Epithelial cell of prostate (primary cell): ENCODE measurements around the gene AIDA.
A peak's percentile ranks its signal among the peaks of the same experiment; 100 is the strongest.
"Not testable (repeated sequence)": the region's sequence is repeated elsewhere in the genome, so short reads cannot be mapped to it uniquely, and the experiment has no call there.

ENCODE experiments used
- DNase-seq: peaks from one replicate; pipeline ENCODE4 v3.0.0-alpha.2; 2011; ENCODE audit warnings: low read depth, low spot score
- H3K27ac ChIP-seq: fragments of 450-650 bp; 2 replicates; pipeline ENCODE4 v1.5.1; 2017; ENCODE audit warnings: mild to moderate bottlenecking

Gene AIDA

DNA sequence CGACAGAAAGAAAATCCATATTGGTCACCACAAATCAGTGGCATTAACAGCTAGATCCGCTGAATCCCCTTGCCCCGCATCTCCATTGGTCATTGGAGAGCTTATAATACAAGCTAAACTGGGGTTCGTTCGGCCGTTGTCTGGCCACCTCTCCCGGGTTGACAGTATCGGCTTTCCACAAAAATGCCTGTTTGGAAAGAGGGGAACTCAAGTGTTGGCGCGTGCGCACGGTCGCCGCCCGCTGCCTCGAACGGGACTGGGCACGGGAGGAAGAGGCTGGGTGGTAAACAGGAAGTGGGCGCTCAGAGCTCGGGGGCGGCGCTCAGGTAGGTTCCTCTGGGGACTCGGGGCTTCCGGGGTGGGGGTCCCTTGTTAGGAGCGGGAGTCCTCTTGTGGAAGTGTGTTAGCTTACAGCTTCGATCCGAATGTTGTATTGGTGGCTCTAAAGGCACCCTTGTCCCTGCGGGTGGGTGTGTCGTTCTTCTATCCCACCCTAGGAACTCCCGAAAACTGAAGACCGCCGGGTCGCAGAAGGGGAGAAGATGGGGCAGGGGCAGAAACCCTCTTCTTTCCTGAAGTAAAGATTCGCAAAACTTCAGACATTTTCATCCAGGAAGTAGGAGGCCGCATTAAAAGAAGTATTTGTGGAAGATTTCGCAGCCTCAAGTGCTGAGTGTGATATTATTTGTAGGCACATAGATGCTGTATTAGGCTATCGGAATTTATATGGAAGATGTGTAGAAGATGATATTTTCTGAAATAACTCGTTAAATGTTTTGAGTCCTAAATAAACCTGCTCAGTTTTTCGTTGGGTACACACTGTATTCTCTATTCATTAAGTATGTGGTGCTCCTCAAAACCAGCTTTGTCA is 1.0 kb upstream of the AIDA start:
- peak; percentile 68 for DNase-seq
- peak overlapping the region; percentile 92 for H3K27ac ChIP-seq

- peak overlapping the region; percentile 92 for H3K27ac ChIP-seq
- DNase-seq, result peak; percentile 52
Observed at GRCh38 chr1:222711319-222712252, 705 bp downstream of the AIDA start.

DNA sequence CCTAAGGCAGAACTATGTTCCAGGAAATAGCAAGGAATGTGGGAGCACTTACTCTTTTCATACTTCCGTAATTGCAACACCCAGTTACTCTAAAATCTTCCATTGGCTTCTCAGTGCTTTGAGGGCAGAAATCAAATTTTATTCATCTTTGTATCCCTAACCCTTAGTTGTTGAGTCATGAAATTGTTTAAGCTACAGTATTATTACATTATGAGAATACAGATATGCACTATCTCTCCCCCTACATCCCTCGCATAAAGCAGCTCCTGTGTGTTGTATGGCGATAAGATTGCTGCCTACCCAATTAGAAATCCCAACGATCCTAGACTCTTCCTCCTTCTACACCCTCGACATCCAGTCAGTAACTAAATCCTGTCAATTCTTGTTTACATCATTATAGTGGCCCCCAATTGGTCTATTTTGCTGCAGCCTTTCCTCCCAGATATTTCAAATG is 2.6 kb downstream of the AIDA start:
- H3K27ac ChIP-seq, result no peak overlapping the region
- DNase-seq, result no peak

GRCh38 chr1:222706815-222707214 is 5.5 kb downstream of the AIDA start:
- DNase-seq, result no peak
- H3K27ac ChIP-seq, result no peak overlapping the region

DNA sequence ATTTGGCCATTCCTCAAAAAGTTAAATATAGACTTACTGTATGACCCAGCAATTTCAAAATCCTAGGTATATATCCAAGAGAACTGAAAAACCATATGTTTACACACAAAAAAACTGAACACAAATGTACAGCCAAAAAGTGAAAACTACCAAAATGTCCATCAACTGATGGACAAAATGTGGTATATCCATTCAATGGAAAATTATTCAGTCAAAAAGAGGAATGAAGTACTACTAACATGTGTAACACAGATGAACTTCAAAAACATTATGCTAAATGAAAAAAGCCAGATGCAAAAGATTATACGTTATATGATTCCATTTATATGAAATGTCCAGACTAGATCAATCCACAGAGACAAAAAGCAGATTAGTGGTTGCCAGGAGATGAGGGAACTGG is 8.0 kb downstream of the AIDA start:
- DNase-seq, result no peak
- no peak overlapping the region for H3K27ac ChIP-seq

GRCh38 chr1:222702210-222702609 is 10.1 kb downstream of the AIDA start:
- no peak for DNase-seq
- H3K27ac ChIP-seq, result no peak overlapping the region

DNA sequence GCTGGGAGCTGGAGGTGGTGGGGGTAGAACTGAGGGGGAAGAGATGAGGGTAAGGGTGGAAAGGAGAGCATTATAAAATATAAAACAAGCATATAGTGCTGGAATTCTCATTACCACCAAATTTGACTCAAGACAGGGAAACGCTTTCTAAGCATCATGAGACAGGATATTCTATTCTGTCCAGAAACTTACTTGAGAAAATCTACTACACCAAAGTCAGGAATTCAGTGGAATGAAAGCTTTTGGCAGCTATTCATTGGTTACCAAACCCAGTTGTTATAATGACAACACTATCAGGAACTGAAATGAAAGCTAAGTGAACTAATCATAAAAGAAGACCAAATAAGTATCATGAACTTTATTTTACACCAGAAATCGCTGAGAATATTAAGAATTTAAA is 14.5 kb downstream of the AIDA start:
- H3K27ac ChIP-seq, result no peak overlapping the region
- no peak for DNase-seq

GRCh38 chr1:222697203-222697602 is 15.1 kb downstream of the AIDA start:
- no peak for DNase-seq

DNA sequence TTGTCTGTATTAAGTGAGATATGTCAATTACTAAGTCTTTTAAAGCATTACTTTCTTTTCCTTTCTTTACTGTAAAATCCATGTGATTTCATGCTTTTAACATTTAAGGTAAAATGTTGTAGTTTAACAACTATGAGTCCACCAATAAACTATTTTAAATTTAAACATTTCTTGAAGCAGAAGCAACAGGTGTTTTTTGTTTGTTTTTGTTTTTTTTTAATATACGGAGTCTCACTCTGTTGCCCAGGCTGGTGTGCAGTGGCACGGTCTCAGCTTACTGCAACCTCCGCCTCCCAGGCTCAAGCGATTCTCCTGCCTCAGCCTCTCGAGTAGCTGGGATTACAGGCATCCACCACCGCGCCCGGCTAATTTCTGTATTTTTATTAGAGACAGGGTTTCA is 15.6 kb downstream of the AIDA start:
- no peak for DNase-seq
- H3K27ac ChIP-seq, result no peak overlapping the region

More at GRCh38 chr1:222697203-222697602, 15.1 kb downstream of the AIDA start:
- no peak overlapping the region for H3K27ac ChIP-seq

DNA sequence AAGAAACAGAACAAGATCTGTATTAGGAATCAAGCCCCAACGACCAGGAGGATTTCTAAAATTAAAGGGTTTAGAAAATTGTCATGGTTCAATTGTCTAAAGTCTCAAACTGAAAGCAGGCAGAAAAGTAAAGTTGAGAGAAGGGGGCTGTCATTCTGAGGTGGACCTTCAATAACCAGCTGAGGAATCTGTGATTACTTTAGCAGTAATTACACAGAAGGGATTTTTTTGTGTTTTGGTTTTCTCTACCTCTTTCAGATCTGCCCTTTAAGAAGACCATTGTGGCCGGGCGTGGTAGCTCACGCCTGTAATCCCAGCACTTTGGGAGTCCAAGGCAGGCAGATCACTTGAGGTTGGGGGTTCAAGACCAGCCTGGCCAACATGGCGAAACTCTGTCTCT is 17.4 kb downstream of the AIDA start:
- DNase-seq, result no peak
- no peak overlapping the region for H3K27ac ChIP-seq

GRCh38 chr1:222691016-222691415 is 21.3 kb downstream of the AIDA start:
- no peak overlapping the region for H3K27ac ChIP-seq
- DNase-seq, result no peak

GRCh38 chr1:222680080-222680479 is 32.2 kb downstream of the AIDA start:
- H3K27ac ChIP-seq, result no peak overlapping the region
- no peak for DNase-seq

GRCh38 chr1:222670110-222670509 is 42.2 kb downstream of the AIDA start:
- no peak overlapping the region for H3K27ac ChIP-seq

DNA sequence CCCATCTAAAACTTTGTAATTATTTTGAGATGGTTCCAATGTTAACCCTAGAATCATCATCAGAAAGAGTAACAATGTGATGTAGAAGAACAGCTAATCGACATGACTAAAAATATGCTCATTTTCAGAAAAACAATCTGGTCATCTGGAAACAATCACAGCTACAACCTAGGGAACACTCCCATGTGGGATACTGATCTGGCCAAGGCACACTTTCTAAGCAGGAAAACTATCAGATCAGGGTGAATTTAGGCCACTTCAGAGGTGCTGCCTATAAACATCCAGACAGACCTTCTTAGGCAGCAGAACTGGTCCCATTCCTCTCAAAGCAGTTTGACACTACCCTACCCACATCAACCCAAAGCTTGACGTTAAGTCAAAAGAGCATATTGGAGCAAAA is 43.2 kb downstream of the AIDA start:
- not testable (repeated sequence) for H3K27ac ChIP-seq, DNase-seq

More at GRCh38 chr1:222670110-222670509, 42.2 kb downstream of the AIDA start:
- no peak for DNase-seq

- DNase-seq, H3K27ac ChIP-seq: not testable (repeated sequence)
Observed at GRCh38 chr1:222668184-222668583, 44.1 kb downstream of the AIDA start.

DNA sequence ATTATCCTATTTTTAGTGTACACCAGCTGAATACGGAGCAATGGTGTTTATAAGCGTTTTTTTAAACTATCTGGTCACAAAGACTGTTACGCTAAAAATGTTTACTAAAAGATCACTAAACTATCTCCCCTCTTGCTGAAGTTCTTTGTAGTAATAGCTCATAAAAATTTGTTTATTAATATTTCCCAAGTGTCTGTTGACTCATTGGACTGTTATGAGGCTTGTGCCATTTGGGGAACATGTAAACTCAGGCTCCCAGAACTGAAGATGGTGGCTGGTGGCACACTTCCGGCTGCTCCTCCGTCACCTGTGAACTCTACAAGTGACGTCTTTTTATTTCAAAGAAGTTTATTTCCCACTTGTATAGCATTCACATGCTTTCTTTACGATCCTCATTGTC is 46.3 kb downstream of the AIDA start:
- no peak for DNase-seq
- no peak overlapping the region for H3K27ac ChIP-seq

DNA sequence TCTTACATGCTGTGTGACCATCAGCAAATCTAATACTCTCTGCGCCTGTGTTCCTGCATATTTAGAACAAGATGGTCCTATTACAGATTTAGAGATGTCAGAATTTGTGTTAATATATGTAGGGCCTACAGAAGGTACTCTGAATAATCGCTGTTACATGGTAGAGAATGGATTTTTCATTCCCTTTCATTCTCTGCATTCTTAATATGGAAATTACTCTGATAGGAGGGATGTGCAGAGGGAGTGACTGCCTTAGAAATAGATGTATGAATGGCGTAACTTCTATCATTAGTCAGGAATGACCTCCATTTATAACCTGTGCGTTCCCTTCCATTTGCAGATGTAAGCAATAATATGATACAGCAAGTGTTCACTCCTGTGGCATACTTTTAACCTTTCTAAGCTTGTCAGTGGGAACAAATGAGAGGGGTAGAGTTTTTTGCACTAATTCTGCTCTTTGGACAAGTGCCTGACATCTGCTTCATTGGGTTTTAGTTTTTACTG is 48.8 kb downstream of the AIDA start:
- no peak for DNase-seq
- H3K27ac ChIP-seq, result no peak overlapping the region

GRCh38 chr1:222657899-222658298 is 54.4 kb downstream of the AIDA start:
- DNase-seq, result no peak

DNA sequence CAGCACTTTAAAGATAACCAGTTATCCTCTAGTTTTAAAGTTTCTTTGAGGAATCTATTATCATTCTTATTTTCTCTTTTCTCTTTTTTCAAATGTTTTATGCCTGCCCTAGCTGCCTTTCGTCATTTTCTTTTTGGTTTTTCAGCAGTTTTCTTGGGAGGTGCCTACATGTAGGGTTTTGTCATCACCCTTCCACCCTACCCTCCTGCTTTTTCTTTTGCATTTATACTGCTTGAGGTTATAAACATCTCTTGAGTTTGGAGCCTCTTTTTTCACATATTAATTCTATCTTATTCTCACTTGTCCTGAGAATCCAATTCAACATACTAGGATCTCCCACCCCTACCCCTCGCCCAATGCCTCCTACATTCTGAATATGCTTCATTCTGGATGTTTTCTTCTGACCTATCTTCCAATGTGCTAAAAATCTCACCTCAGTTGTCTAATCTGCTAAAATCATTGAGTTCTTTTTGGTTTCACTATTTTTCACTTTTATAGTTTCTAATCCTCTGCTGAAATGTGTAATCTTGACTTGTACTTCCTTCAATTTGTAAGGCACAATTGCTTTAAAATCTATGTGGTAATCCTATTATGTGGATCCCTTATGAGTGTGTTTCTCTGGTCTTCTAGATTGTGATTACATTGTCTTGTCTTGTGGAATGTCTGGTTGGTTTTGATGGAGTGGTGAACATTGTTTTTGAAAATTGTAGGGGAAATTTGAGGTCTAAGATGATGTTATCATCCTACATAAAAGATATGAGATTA is 55.7 kb downstream of the AIDA start:
- no peak for DNase-seq
- no peak overlapping the region for H3K27ac ChIP-seq

More at GRCh38 chr1:222657899-222658298, 54.4 kb downstream of the AIDA start:
- H3K27ac ChIP-seq, result no peak overlapping the region

DNA sequence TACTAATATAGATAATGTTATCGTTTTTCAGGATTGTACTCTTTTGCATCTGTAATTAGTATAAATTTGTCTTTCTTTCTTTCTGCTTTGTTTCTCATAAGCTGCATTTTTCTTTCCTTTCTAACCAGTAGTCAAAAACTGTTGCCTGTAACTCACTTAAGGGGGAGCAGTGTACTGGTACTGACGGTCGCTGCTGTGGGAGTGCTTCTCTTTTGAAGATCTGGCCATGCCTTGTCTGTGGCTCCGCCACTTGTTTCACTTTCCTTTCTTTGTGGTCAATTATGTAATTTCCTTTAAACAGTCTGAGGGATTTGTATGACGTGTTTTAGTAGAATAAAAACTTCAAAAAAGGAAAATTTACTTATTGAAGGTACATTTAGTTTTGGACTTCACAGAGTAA is 57.4 kb downstream of the AIDA start:
- H3K27ac ChIP-seq, result no peak overlapping the region
- DNase-seq, result no peak
